Measurements from ENCODE around the gene SAPCD1.

The SAPCD1 gene

DNA sequence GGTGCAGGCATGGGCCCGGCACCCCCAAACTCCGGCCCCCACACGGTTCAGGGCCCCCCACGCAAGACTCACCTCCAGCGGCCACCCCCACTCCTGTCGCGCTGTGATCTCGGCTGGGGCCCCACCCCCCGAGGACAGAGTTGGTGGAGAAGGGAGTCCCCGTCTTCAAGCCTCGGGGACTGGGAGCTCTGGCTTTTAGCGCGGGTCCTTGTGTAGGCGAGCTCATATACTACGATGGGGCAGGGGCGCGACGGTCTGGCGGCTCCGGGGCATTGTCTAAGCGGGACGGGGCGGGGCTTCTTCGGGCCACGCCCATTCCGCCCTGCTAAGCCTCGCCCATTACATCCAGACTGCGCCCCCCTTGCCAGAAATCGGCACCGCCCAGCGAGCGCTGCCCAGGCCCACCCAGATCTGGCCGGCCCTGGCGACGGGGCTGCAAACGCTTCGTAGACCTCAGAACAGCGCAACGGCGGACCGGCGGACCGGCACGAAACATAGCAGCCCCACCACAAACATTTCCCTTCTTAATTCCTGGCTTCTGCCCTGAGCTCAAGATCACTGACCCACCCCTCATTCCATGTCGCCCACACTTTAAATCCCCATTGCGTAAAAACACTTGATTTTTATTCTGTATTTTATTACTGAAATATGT, 32.4 kb upstream of the SAPCD1 start:
- no peak for DNase-seq

- no peak for DNase-seq
Observed at GRCh38 chr6:31730631-31731086, 31.8 kb upstream of the SAPCD1 start.

GRCh38 chr6:31732029-31732428, 30.4 kb upstream of the SAPCD1 start:
- no peak for DNase-seq

DNA sequence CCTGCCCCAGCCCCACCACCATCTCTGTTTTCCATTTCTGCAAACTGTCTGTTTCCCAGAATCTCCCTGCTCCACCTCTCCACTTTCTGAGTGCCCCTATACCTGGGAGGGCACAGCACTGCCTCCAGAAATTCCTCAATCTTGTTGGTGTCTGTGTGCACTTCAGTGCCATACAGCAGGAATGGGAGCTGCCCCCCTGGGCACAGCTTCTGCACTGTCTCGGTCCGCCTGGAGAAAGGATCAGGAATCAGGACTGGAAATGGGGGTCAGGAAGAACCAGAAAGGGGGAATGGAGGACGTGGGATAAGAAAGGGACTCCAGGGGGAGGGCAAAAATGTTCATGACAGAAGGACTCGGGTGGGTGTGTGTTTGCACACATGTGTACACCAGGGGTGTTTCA, 28.7 kb upstream of the SAPCD1 start:
- DNase-seq: no peak

- DNase-seq: no peak
Observed at GRCh38 chr6:31734247-31734820, 28.1 kb upstream of the SAPCD1 start.

- no peak for DNase-seq
Observed at GRCh38 chr6:31734821-31735406, 27.5 kb upstream of the SAPCD1 start.

GRCh38 chr6:31736021-31736767, 26.3 kb upstream of the SAPCD1 start, which contains the start of gene CLIC1:
Gene CLIC1, minus strand, starts transcription at chr6:31736530. Its CDS starts 230 bp downstream, at chr6:31736300.
- DNase-seq: no peak

DNA sequence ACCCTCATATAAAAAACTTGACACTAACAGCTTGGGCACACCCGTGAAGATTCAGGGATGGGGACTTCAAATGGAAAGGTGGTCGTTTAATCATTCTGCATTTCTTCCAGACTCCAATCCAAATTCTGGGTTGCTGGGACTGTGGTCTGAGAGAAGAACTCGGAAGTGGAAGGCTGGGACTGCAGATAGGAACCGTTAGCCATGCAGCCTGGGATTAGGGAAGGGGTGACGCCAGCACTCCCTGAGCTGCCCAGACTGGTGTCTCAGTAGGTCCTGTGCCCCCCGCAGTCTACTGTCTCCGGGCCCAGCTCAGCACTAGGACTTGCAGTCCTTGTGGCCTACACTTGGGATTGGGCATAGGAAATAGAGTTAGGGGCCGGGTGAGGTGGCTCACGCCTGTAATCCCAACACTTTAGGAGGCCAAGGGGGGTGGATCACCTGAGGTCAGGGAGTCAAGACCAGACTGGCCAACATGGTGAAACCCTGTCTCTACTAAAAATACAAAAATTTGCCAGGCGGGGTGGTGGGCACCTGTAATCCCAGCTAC, 25.6 kb upstream of the SAPCD1 start:
- DNase-seq: no peak

GRCh38 chr6:31737315-31737990, 25.0 kb upstream of the SAPCD1 start:
- DNase-seq: no peak

DNA sequence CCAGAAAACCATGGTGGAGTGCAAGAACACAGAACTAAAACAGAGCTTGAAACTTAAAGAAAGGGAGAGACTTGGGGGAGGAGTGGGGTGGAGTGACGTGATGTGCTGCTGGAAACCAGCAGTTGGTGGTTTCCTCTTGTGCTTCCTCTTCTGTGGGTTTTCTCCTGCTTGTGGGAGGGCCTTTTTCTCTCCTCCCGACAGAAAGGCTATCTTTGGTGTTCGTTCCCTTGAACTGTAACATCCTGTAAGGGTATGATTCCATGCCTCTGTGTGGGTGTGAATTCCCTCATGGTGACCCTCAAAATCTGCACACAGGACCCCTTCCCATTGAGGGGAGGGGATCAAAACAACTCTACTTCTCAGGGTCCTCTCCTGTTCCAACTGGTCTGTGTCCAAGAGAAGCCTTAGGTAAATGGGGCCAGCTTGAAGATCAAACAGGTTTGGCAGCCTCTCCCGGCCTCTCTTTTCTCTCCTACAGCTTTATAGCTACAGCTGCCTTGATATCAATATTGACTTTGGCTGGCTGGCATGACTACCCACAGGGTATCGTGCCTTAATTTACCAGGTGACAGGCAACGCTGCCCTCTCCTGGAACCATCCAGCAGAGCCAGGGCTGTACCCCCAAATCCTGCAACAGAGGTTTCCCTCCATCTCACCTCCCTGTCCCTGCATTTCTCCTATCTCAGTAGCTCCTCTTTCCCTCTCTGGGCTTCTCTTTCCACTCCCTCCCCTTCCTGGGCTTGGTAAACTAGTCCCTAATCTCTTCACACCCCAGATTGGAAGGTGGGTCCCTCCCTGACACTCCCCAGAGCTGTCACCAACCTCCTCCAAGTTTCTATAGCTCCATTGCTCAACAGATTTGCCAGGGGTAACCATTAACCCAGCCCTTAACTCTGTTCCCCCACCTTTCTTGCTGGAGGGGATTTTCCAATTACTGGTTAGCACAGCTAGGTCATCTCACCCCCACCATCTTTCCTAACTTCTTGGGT, 24.2 kb upstream of the SAPCD1 start:
- DNase-seq: peak; percentile 15

DNA sequence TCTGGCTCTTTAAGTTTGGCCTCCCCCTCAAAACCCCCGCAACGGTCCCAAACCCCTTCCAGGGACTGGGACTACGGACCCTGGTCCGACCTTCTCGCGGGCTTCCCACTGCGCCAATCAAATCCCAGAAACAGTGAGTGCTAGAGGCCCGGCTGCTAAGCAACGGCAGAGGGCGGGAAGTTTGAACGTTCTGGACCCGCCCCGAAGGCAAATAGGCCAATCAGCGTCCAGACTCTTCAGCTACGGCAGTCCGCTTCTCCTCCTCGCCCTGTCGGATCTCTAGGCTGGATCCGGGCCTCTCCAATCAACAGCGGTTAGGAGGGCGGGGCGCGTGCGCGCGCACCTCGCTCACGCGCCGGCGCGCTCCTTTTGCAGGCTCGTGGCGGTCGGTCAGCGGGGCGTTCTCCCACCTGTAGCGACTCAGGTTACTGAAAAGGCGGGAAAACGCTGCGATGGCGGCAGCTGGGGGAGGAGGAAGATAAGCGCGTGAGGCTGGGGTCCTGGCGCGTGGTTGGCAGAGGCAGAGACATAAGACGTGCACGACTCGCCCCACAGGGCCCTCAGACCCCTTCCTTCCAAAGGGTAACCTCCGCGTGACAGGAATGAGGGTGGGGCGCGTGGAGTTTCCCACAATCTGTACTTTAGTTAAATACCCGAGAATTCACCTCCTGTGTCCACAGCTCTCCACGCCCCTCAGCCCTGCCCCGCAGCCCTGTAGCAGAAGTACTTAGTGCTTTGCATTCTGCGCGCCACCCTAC, 22.6 kb upstream of the SAPCD1 start, which contains the start of gene MSH5:
Gene MSH5 (plus strand): TSS at position 367 of the 758 bp plus-strand sequence. CDS start 462 bp downstream, outside the sequence.
- DNase-seq: peak; percentile 98

DNA sequence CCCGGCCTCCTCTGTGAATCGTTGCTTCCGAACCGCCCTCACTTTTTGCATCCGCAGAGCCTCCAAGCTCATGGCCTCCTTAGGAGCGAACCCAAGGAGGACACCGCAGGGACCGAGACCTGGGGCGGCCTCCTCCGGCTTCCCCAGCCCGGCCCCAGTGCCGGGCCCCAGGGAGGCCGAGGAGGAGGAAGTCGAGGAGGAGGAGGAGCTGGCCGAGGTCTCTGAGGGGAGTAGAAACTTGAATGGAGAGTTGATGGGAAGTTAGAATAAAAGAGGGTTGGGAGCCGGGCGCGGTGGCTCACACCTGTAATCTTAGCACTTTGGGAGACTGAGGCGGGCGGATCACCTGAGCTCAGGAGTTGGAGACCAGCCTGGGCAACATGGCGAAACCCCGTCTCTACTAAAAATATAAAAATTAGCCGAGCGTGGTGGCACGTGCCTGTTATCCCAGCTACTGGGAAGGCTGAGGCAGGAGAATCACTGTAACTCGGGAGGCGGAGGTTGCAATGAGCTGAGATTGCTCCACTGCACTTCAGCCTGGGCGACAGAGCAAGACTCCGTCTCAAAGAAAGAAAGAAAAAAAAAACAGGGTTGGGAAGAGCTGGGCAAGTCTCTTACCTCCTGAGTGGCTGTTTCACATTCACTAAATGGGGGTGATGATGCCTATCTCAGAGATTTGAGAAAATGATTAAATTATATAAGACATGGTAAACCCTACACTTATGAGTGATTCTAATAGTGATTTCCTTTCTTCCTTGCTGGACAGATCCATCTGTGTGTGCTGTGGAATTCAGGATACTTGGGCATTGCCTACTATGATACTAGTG, 21.8 kb upstream of the SAPCD1 start:
- no peak for DNase-seq

GRCh38 chr6:31741815-31742214, 20.6 kb upstream of the SAPCD1 start:
- DNase-seq: no peak

- DNase-seq: no peak
Observed at GRCh38 chr6:31742894-31743293, 19.6 kb upstream of the SAPCD1 start.

DNA sequence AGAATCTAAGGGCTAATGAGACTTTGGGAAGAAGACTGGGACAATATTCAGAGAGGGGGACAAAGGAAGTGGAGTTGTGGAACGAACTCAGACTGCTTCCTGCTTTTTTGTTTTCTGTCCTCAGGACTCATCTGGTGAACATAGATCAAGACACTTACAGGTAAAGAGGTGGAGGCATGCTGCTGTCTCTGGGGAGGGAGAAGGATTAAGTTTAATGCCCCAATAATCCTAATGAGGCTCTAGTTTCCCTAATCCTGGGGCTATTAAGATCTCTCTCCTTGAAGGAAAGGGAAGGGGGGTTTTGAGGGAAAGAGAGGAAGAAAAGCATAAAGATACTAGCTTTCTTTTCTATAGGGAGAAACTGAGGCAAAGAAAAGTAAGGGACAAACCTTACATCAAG, 18.0 kb upstream of the SAPCD1 start:
- no peak for DNase-seq

DNA sequence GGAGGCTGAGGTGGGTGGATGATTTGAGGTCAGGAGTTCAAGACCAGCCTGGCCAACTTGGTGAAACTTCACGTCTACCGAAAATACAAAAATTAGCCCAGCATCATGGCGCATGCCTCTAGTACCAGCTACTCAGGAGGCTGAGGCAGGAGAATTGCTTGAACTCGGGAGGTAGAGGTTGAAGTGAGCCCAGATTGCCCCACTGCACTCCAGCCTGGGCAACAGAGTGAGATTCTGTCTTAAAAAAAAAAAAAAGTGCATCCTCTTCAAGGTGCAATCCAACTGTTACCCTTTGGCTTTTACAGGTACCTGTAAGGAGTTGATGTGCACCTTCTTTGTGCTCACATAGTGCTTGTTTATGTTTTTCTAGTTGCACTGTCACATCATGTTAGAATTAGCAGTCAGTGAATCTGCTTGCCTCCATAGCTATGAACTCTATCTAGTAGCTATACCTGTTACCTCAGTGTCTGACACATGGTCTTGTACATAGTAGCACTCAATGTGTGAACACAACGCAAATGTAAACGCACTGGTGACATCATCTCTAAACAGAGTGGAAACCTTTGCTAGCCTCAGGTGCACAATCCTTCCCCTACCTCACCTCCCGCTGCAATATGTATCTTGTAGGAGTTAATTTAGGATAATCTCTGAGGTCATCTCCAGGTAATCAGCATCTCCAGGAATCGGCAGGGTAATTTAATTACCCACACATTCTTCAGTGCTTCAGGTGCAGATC, 13.0 kb upstream of the SAPCD1 start:
- DNase-seq: no peak

DNA sequence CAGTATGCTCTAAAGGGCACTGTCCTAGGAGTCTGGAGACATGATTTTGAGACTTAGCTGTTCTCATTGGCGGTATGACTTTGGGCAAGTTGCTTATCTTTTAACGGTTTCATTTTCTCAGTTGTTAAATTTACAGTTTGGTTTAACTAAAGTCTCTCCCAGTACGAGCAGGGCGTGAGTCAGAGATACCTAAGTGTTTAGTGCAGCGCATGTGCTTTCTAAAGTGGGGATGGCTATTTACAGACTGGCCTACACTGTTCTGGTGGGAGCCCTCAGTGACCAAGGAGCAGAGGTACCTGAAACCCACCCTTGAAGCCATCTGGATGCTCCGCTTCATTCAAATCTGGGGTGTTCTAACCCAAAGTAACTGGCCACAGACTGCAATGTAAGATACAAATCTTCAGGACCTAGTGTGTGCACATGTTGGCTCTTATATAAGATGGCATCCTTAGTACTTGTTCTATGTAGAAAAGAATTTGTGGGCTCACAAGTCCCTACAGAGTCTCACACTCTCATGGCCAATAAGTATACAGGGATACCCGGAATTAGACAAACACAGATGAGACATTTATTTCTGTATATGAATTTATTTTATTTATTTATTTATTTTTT, 11.9 kb upstream of the SAPCD1 start:
- no peak for DNase-seq

DNA sequence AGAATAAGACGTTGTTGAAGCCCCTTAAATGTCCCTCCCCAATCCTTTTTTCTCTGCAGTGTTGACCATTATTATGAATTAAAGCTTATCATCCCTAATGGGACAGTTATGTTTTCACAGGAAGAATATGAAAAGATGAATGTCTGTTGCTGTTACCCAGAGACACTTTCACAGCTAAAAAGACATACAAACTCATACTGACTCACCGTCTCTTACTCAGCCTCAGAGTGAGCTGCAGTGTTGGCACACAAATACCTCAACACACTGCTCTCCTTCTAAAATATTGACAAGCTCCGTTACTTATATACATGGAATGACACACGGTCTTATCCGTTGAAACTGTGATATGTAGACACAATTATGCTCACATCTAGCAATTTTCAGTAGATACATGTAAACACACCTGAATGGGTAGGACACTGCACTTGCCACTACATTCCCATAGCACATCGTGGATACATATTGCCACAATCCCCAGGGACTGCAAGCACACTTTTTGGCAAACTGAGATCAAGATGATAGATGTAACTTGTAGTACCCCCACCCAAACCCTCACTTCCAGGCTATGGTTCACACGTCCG, 9.6 kb upstream of the SAPCD1 start:
- DNase-seq: no peak

Data from DMS 273 treated with DMSO at 0.1 percent for 48 hours (cell line).